Skeletal muscle satellite cell (primary cell): ENCODE measurements around the gene DEUP1.

ENCODE experiments used
- H3K27me3 ChIP-seq: 2 replicates; pipeline ENCODE4 v1.7.0; 2013; ENCODE audit warnings: low read length; ENCODE audit not compliant: control insufficient read depth, insufficient read depth
- H3K36me3 ChIP-seq: 2 replicates; pipeline ENCODE4 v1.7.0; 2013; ENCODE audit warnings: mild to moderate bottlenecking, control low read depth, low read length; ENCODE audit not compliant: insufficient read depth
- H3K4me1 ChIP-seq: 2 replicates; pipeline ENCODE4 v1.7.0; 2013; ENCODE audit warnings: low read length; ENCODE audit not compliant: control insufficient read depth, insufficient read depth
- H3K4me2 ChIP-seq: 2 replicates; pipeline ENCODE4 v1.7.0; 2013; ENCODE audit warnings: mild to moderate bottlenecking, low read length
- H3K4me3 ChIP-seq: 2 replicates; pipeline ENCODE4 v1.7.0; 2013; ENCODE audit warnings: low read length
- H3K9ac ChIP-seq: 2 replicates; pipeline ENCODE4 v1.7.0; 2013; ENCODE audit warnings: mild to moderate bottlenecking, low read depth, low read length, moderate library complexity
- H3K9me3 ChIP-seq: replicated peaks from 2 replicates; pipeline ENCODE4 v1.7.0; 2013; ENCODE audit warnings: mild to moderate bottlenecking, control low read depth, low read length

DEUP1 gene

DNA sequence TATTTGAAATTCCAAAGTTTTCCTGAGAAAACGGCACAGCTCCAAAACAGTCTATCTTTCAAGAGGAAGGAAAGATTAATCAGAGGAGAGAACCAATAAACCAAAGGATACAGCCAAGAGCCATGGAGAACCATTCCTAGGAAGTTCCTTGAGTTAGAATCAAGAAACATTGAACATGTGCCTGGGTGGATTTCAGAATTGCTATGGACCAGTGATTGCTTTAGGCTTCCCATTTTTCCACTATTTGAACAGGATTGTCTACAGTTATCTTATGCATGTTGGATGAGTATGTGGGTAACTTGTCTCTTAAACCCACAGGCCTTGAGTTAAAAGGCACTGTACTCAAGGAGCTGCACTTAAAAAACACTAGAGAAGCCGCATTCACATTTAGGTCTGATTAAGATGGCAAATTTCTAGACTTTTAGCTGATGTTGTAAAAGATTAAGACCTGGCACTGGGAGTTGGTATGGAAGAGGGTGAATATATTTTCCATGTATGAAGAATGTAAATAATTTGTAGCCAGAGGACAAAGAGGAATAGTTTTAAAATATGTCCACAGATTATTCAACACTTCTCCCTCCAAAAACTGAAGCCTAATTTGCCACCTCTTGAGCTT is 11.2 kb upstream of the DEUP1 start:
- no peaks in the 10 kb centered on the region for H3K27me3 ChIP-seq
- no peak overlapping the region for H3K4me3 ChIP-seq
- H3K4me2 ChIP-seq: no peak overlapping the region
- no peaks in the 10 kb centered on the region for H3K4me1 ChIP-seq
- no peaks in the 10 kb centered on the region for H3K9me3 ChIP-seq
- no peaks in the 10 kb centered on the region for H3K36me3 ChIP-seq
- H3K9ac ChIP-seq: no peak overlapping the region

DNA sequence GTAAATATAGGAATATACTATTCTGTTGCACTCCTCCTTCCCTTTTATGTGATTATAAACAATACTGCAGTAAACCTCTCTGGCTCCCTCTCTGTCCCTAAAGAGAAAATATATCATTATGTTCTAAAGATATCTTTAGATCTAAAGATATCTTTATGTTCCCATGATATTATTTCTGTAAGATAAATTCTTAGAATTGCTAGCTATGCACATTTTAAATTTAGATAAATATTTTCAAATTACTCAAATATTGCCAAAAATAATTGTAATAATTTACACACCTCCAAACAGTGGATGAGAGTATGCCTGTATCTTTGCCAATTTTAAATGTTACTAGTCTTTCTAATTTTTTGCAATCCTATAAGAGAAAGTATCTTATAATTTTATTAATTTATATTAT is 10.3 kb upstream of the DEUP1 start:
- no peak overlapping the region for H3K4me2 ChIP-seq
- no peak overlapping the region for H3K9ac ChIP-seq
- H3K4me1 ChIP-seq: no peaks in the 10 kb centered on the region
- H3K36me3 ChIP-seq: no peaks in the 10 kb centered on the region
- no peaks in the 10 kb centered on the region for H3K27me3 ChIP-seq
- H3K9me3 ChIP-seq: no peaks in the 10 kb centered on the region
- H3K4me3 ChIP-seq: no peak overlapping the region

DNA sequence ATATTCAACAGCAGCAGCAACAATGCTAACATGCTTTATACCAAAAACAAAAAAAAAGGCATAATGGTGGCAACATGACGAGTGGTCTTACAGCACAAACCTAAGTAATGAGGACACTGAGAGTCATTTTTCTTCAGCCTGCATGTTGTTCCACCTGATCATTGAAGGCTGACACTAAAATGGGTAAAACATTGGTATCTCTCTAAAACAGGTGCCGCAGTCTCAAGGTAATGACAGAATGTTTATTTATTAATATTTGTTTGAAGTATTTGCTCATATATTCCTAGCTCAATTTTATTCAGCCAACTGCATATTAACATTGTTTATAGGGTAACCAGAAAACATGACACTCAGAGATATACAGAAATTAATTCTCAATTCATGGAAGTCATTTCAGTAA is 8.3 kb upstream of the DEUP1 start:
- Histone ChIP-seq H3K36me3 (no peaks in the 10 kb centered on the region), H3K9me3 (no peaks in the 10 kb centered on the region), H3K27me3 (peaks cover 3% of the 10 kb centered on the region), H3K4me2 (no peak overlapping the region), H3K4me3 (no peak overlapping the region), H3K9ac (no peak overlapping the region), H3K4me1 (no peaks in the 10 kb centered on the region)

DNA sequence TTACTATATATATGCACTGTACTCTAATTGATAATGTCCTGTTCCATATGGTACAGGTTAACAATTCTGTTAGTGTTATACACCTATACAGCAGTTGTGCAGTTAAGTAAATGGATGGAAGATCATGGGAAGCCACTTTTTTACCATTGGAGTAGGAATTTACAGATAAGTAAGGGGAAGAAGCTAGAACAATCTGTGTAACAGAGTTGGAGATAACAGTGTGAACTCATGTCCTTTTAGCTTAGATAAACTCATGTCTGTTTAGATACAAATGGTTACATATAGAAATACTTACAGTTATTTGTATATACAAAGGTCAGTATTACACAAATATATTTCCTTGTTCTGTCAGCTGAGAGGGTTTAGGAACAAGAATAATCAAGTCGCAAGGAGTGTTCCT is 6.8 kb upstream of the DEUP1 start:
- Histone ChIP-seq H3K4me3 (no peak overlapping the region), H3K9me3 (no peaks in the 10 kb centered on the region), H3K9ac (no peak overlapping the region), H3K36me3 (no peaks in the 10 kb centered on the region), H3K27me3 (peaks cover 3% of the 10 kb centered on the region), H3K4me1 (no peaks in the 10 kb centered on the region), H3K4me2 (no peak overlapping the region)

DNA sequence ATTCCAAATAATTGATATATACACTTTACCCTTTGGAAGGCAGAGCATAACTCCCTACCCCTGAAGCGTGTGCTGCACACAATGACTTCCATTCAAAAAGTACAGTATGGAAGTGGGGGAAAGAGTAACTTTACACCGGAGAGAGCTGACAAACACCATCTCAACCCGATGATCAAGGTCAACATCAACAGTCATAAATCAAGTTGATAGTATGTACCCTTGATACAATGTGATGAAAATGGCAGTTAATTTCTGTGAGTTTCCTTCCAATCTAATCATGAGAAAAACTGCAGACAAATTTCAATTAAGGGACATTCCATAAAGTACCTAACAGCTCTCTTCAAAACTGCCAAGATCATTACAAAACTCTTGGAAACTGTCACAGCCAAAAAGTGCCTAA is 6.0 kb upstream of the DEUP1 start:
- Histone ChIP-seq H3K9ac (no peak overlapping the region), H3K4me3 (no peak overlapping the region), H3K4me2 (no peak overlapping the region), H3K9me3 (no peaks in the 10 kb centered on the region), H3K4me1 (no peaks in the 10 kb centered on the region), H3K36me3 (no peaks in the 10 kb centered on the region), H3K27me3 (peaks cover 3% of the 10 kb centered on the region)

DNA sequence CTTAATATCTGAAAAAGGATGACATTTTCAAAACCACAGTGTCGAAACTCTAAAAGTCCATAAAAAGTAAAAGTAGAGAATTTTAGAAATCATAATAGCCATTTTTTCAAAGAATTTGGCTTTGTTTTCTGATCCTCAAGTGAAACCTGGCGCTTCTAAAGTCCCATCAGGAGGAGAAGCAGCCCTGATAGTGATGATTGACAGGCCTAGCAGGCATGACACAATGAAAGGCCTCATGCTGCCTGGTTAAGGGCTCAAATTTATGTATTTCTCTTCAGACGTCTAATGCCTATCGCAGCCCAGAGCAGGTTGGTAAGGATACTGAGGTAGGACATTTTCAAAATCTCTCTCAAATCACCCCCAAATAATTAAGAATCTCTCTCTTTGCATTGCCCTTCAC is 3.9 kb upstream of the DEUP1 start:
- H3K4me1 ChIP-seq: no peaks in the 10 kb centered on the region
- no peaks in the 10 kb centered on the region for H3K36me3 ChIP-seq
- H3K27me3 ChIP-seq: peaks cover 19% of the 10 kb centered on the region
- H3K4me3 ChIP-seq: no peak overlapping the region
- H3K9me3 ChIP-seq: no peaks in the 10 kb centered on the region
- no peak overlapping the region for H3K9ac ChIP-seq
- H3K4me2 ChIP-seq: no peak overlapping the region

DNA sequence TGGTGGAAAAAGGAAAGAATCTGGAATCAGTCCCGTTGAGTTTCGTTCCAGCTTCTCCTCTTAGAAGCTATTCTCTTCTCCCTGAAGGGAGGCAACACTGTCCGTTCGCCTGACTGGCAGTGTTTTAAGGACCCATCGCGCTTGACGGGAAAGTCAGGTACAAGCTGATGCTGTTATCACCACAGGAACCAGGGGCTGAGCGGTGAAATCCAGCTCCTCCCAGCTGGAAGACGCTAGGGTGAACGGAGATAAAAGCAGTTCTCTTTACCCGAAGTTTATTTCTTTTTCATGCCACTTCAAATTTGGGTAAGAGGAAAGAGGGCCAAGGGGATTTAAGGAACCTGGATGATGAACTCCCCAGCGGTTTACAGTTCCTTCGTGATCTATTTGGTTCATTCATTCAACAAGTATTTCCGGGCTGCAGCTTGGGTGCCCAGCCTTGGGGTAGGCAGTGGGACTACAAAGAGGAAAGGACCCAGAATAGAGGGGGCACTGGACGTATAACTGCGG is 551 bp upstream of the DEUP1 start:
- peak overlapping the region; percentile 62 for H3K4me3 ChIP-seq

DNA sequence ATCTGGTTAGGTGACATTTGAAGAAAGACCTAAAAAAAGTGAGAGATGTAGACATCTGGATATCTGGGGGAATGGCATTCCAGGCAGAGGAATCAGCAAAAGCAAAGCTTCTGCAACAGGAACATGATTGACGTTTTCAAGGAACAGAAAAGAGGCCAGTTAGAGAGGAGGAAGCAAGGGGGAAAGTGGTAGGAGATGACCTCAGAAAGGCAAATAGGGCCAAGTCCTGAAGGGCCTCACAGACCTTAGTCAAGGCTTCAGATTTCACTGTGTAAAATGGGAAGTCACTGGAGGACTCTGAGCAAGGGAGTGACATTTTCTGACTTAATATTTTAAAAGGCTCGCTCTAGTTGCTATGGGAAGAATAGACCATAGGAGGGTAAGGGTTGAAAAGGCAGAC is 9.7 kb downstream of the DEUP1 start:
- H3K4me2 ChIP-seq: no peak overlapping the region
- H3K9ac ChIP-seq: no peak overlapping the region
- H3K4me1 ChIP-seq: no peaks in the 10 kb centered on the region

More for the DNA sequence above, 551 bp upstream of the DEUP1 start:
- Histone ChIP-seq H3K4me2 (peak overlapping the region; percentile 67), H3K36me3 (no peaks in the 10 kb centered on the region), H3K9ac (no peak overlapping the region), H3K27me3 (peaks cover 30% of the 10 kb centered on the region), H3K4me1 (no peaks in the 10 kb centered on the region), H3K9me3 (no peaks in the 10 kb centered on the region)

DNA sequence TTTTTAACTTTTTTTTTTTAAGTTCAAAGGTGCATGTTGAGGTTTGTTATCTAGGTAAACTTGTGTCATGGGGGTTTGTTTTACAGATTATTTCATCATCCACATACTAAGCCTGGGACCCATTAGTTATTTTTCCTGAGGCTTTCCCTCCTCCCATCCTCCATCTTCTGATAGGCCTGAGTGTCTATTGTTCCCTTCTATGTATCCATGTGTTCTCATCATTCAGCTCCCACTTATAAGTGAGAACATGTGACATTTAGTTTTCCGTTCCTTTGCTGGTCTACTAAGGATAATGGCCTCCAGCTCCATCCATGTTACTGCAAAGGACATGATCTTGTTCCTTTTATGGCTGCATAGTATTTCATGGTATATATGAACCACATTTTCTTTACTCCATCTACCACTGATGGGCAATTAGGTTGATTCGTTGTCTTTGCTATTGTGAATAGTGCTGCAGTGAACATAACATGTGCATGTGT is 14.4 kb downstream of the DEUP1 start:
- no peak overlapping the region for H3K4me2 ChIP-seq
- no peak overlapping the region for H3K9ac ChIP-seq
- H3K4me1 ChIP-seq: no peaks in the 10 kb centered on the region
- H3K36me3 ChIP-seq: no peaks in the 10 kb centered on the region
- no peaks in the 10 kb centered on the region for H3K9me3 ChIP-seq
- no peak overlapping the region for H3K4me3 ChIP-seq
- no peaks in the 10 kb centered on the region for H3K27me3 ChIP-seq

More for the DNA sequence above, 9.7 kb downstream of the DEUP1 start:
- H3K9me3 ChIP-seq: no peaks in the 10 kb centered on the region
- H3K36me3 ChIP-seq: no peaks in the 10 kb centered on the region
- H3K27me3 ChIP-seq: no peaks in the 10 kb centered on the region
- no peak overlapping the region for H3K4me3 ChIP-seq

DNA sequence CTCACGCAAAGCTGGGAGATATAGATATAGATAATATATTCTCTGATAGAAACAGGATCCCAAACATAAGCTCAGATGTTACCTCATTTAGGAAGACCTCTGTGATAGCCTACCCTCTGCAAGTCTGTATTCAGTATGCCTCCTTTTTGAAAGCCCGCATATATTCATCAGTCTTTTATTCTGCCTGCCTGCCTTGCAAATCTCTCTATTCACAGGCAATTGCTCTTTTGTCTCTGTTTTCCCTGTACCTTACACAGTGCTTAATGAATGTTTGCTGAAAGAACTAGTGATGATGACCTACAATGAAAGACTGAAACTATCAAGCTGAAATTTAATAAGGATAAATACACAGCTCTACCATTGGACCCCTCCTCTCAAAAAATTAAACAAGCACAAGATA is 18.4 kb downstream of the DEUP1 start:
- H3K36me3 ChIP-seq: no peaks in the 10 kb centered on the region
- H3K9ac ChIP-seq: no peak overlapping the region
- H3K4me3 ChIP-seq: no peak overlapping the region
- H3K4me1 ChIP-seq: no peaks in the 10 kb centered on the region
- H3K4me2 ChIP-seq: no peak overlapping the region
- no peaks in the 10 kb centered on the region for H3K9me3 ChIP-seq
- H3K27me3 ChIP-seq: no peaks in the 10 kb centered on the region

DNA sequence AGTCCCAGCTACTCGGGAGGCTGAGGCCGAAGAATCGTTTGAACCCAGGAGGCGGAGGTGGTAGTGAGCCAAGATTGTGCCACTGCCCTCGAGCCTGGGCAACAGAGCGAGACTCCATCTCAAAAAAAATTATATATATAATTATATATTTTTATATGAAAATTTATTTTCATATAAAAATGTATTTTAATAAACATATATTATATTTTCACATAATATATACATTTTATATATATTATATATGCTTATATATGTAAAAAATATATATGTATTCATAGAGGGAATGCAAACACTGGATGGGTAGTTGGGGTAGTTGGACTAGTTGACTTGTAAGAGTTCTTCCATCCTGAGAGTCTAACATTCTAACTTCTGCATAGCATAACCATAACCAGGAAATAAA is 20.3 kb downstream of the DEUP1 start:
- Histone ChIP-seq H3K27me3 (no peaks in the 10 kb centered on the region), H3K36me3 (no peaks in the 10 kb centered on the region), H3K4me2 (no peak overlapping the region), H3K9ac (no peak overlapping the region), H3K4me3 (no peak overlapping the region), H3K4me1 (no peaks in the 10 kb centered on the region), H3K9me3 (no peaks in the 10 kb centered on the region)

DNA sequence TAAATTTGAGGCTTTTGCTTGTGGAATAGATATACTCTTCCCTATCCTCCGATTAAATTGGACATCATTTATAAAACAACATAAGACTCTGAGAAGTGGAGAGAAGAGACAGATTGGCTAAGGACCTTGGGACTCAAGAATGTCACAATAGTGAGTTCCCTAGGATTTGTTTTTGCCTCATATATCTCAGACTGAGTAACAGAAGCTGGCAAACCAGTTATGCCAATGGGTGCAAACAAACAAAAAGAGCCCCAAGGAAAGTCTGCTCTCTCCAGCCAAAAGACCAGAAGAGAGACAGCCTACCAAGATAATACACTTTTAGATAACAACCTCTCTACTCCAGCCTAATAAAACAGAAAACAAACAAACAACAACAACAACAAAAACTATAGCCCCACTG is 28.9 kb downstream of the DEUP1 start:
- no peaks in the 10 kb centered on the region for H3K36me3 ChIP-seq
- H3K4me1 ChIP-seq: no peaks in the 10 kb centered on the region
- no peak overlapping the region for H3K4me3 ChIP-seq
- H3K9ac ChIP-seq: no peak overlapping the region
- H3K4me2 ChIP-seq: no peak overlapping the region
- no peaks in the 10 kb centered on the region for H3K27me3 ChIP-seq
- H3K9me3 ChIP-seq: peaks cover 5% of the 10 kb centered on the region
